HG02981 (cell line): ENCODE measurements around the gene ARHGEF6.

Experiments
- ATAC-seq: cut with Tn5 transposase; IDR thresholded peaks from one replicate; pipeline ENCODE4 v1.9.1; 2021; ENCODE audit warnings: mild to moderate bottlenecking, moderate library complexity; ENCODE audit not compliant: unreplicated experiment

Gene ARHGEF6

GRCh38 chrX:136694431-136695087, 86.2 kb downstream of the ARHGEF6 start:
- peak; percentile 70 for ATAC-seq

GRCh38 chrX:136692271-136692670, 88.5 kb downstream of the ARHGEF6 start:
- no peak for ATAC-seq

- no peak for ATAC-seq
These were observed 89.5 kb downstream of the ARHGEF6 start for GRCh38 chrX:136691028-136691809.

GRCh38 chrX:136689436-136689835, 91.3 kb downstream of the ARHGEF6 start:
- no peak for ATAC-seq

- no peak for ATAC-seq
These were observed 93.3 kb downstream of the ARHGEF6 start for GRCh38 chrX:136687457-136687856.

GRCh38 chrX:136684120-136684519, 96.6 kb downstream of the ARHGEF6 start:
- no peak for ATAC-seq

GRCh38 chrX:136679531-136679930, 101.2 kb downstream of the ARHGEF6 start:
- no peak for ATAC-seq

- ATAC-seq, result no peak
These were observed 106.3 kb downstream of the ARHGEF6 start for GRCh38 chrX:136674270-136674985.

GRCh38 chrX:136671006-136671610, 109.6 kb downstream of the ARHGEF6 start:
- ATAC-seq, result peak; percentile 38

- ATAC-seq, result no peak
These were observed 113.1 kb downstream of the ARHGEF6 start for GRCh38 chrX:136667446-136668168.

GRCh38 chrX:136666088-136666487, 114.6 kb downstream of the ARHGEF6 start:
- no peak for ATAC-seq

GRCh38 chrX:136665258-136665900, 115.4 kb downstream of the ARHGEF6 start:
- ATAC-seq, result no peak

GRCh38 chrX:136662976-136663375, 117.8 kb downstream of the ARHGEF6 start:
- ATAC-seq, result no peak

GRCh38 chrX:136662104-136662503, 118.6 kb downstream of the ARHGEF6 start:
- ATAC-seq, result no peak

- ATAC-seq, result no peak
These were observed 119.8 kb downstream of the ARHGEF6 start for GRCh38 chrX:136660896-136661295.

- no peak for ATAC-seq
These were observed 121.6 kb downstream of the ARHGEF6 start for GRCh38 chrX:136659174-136659573.

GRCh38 chrX:136658151-136658550, 122.6 kb downstream of the ARHGEF6 start:
- no peak for ATAC-seq

GRCh38 chrX:136656361-136656964, 124.3 kb downstream of the ARHGEF6 start:
- ATAC-seq, result no peak

GRCh38 chrX:136652822-136653723, 127.7 kb downstream of the ARHGEF6 start:
- ATAC-seq, result no peak
